GM19023 (cell line): ENCODE results near the gene KIAA0513.
A peak's percentile ranks its signal among the peaks of the same experiment; 100 is the strongest.

Experiments used
- ATAC-seq: cut with Tn5 transposase; IDR thresholded peaks from one replicate; pipeline ENCODE4 v1.9.1; 2021; ENCODE audit warnings: mild to moderate bottlenecking, moderate library complexity; ENCODE audit not compliant: unreplicated experiment

KIAA0513 gene

GRCh38 chr16:85027349-85027957 is at the start of gene KIAA0513:
KIAA0513 (plus strand) TSS chr16:85027795; CDS start chr16:85067072, 39,277 bp downstream.
- ATAC-seq = peak; percentile 70

DNA sequence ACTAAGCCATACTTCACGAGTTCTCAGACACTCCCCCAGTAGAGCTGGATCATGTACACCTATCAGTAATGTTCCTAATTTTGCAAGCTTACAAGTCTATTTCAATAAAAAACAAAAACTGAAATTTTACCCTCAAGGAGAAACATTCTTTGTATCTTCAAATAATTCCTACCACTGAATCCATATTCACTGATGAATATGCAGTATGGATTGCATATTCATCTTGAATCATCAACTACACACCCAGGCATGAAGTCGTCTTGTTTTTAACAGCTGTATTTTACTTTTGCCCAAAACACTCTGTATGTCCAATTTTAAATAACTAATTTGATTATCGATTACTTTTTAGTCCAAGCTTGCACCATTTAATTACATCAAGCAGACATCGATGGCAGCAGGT is 48.1 kb upstream of the KIAA0513 start:
- no peak for ATAC-seq

DNA sequence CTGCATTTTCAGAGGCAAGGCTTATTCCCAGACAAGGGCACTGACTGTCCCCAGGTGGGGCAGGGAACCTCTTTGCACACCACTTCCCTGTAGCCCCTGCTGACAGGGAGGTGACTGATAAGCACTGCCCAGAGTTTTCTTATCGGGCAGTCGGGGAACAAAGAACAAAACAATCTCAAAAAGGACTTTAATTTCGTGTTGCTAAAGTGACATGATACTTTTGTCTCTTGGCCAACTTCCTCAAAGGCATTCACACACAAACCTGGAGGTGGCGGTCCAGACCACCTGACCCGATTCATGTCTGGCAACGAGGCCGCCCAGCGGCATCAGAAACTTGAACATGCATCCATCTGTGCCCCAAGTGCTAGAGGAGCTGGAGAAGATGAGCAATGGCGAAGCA is 45.2 kb upstream of the KIAA0513 start:
- no peak for ATAC-seq

- no peak for ATAC-seq
Measured at GRCh38 chr16:84985079-84986065, 42.2 kb upstream of the KIAA0513 start.

DNA sequence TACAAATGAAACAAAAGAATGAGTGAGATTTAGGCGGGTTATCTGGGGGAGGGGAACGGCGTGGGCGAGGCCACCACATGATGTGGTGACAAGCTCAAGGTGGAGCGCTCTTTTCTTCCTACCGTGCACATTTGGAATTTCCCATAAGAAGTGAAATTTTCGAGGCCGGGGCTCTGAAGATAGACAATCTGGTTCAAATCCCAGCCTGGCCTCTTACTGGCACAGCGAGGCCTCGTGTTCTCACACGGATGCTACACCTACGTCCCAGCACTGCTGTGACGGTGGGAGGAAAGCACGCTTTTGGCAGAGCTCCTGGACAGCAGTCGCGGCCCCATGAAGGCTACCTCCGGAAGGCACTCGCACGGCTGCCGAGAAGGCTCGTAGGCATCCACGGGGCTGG is 41.5 kb upstream of the KIAA0513 start:
- ATAC-seq = no peak

- ATAC-seq = no peak
Measured at GRCh38 chr16:84986879-84987278, 40.7 kb upstream of the KIAA0513 start.

GRCh38 chr16:84988328-84989080 is 39.1 kb upstream of the KIAA0513 start:
- ATAC-seq = no peak

- no peak for ATAC-seq
Measured at GRCh38 chr16:84989749-84990620, 37.6 kb upstream of the KIAA0513 start.

DNA sequence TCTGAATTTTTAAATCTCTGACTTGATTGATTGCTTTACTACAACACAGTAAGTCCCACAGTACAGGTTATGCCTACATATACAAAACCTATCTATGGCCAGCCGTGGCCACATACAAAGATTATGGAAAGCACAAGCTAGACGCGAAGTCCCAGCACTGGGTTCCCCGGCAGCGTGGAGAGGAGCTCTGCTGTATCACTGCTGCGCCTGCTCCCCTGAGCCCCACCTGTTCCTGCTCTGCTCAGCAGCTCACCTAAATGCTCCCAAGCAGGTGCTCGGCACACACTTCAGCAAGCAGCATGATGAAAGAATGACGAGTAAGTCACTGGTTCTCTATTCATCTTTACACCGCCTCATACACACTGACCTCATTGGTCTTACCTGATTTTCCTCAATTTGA is 36.8 kb upstream of the KIAA0513 start:
- no peak for ATAC-seq

DNA sequence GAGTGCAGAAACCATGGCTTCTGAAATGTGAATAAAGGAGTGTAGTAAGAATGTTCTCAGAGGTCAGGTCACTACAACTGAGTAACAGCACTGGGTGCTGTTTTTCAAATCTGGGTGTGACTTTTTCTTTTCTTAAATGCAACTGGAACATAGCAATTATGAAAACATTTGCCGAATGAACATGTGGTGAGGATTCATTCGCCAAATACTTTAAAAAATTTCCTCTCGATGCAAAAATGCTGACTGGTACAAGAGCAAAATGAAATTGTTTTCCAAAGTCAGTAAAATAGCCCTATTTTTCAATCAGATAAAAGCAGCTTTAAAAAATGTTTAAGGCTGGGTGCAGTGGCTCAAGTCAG is 34.9 kb upstream of the KIAA0513 start:
- no peak for ATAC-seq

- ATAC-seq = no peak
Measured at GRCh38 chr16:84993926-84994325, 33.7 kb upstream of the KIAA0513 start.

- no peak for ATAC-seq
Measured at GRCh38 chr16:84995663-84996062, 31.9 kb upstream of the KIAA0513 start.

DNA sequence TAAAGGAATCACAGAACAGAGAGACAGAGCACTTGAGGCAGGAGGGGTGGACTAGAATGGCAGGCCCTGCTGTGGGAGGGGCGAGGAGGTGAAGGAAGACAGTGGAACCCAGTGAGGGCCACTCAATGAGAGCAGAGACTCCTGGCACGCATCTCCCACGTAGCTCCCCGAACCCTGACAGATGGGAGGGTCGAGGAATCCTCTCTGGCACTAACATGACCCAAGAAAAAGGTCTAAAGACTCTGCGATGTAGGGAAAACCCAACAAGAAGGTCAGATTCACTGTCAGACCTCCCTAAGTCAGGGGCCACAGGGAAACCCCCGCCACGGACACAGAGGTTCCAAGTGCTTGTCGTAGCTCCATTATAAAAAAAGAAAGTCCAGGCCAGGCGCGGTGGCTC is 31.2 kb upstream of the KIAA0513 start:
- ATAC-seq = no peak

DNA sequence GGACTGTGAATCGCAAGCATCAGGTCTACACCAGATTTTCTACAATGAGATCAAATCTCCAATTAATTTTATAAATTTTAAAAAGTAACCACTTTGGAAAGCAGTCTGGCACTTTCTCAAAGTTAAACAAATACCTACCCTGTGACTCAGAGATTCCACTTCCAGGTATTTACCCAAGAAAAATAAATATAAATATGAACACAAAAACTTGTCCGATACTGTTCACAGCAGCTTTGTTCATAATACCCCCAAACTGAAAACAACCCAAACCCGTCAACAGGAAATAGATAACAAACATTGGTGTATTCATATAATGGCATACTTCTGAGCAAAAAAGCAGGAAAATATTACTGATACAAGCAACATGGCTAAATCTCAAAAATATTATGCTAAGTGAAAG is 28.4 kb upstream of the KIAA0513 start:
- no peak for ATAC-seq

GRCh38 chr16:84999857-85000480 is 27.6 kb upstream of the KIAA0513 start:
- ATAC-seq = no peak

DNA sequence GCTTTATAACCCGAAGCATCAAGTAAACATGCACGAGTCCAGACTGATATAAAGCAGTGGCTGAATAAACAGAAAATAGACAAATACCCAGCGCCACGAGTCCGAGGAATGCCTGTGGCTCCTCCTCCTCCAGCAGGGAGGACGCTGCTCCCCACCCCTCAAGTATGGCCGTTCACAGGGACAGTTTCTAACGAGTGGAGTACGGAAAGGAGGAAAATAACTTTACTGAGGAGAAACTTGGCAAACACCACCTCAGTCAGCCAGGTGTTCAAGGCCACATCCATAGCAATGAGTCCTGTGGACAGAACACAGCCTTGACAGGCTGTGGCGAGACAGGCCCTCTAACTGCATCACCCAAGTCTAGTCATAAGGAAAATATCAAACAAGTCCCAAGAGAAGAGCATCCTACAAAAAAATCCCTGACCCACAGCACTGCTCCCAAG is 25.5 kb upstream of the KIAA0513 start:
- no peak for ATAC-seq

GRCh38 chr16:85002608-85003007 is 25.0 kb upstream of the KIAA0513 start:
- ATAC-seq = no peak

DNA sequence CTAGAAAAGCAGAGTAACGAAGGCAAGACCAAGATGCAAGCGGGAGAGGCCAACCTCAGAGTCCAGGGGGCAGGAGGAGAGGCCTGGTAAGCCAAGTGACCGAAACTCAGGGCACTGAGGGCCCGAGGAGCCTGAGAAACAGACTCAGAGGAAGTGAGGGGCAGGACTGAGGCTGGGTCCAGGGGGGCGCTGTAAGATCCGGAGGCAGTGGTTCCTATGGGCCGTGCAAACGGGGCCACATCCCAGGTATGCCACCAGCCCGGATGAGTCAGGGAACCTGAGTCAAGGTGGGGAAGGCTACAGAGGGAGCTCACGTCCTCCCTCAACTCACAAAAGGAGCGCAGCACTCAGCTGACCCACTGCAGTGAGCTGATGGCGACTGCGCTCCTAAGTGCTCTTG is 24.5 kb upstream of the KIAA0513 start:
- ATAC-seq = no peak

DNA sequence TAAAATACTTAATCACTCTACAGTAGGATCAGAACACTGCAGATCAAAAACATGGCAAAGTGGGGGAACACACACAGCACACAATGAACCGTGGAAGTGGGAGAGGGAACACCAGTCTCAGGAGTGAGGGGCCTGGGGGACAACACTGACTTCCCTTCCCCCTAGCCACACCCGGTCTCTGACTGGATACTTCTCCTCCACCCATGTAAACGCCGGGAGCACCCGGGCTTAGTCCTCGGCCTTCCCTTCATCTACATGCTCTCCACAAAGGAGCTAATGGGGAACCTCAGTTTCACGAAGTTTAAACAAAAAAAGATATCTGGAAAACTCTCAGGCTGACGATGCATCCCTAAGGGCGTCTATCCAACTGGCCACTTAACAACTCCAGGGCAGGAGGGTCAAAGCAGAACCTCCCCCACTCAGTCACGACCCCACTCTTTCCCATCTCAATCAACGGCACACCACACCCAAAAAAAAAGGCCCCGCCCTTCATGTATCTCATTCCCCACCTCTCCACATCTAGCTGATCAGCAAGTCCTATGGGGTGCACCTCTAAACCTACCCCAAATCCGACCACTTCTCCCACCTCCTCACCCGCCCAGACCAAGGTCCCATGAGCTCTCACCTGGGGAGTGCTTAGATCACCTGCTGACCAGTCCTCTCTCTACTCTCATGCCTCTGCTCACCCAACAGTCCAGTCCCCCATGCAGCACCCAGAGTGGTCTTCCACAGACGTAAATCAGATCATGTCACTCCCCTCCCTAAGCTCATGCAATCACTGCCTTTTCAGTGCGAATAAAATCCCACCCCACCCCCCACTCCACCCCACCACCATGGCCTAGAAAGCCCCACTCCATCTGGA is 23.6 kb upstream of the KIAA0513 start:
- no peak for ATAC-seq
